Fibroblast of peridontal ligament (primary cell): ENCODE measurements around the gene FCF1.
"Not testable (repeated sequence)": the region's sequence is repeated elsewhere in the genome, so short reads cannot be mapped to it uniquely, and the experiment has no call there.

ENCODE experiments used
- DNase-seq: peaks from one replicate; pipeline ENCODE4 v3.0.0-alpha.2; 2010; ENCODE audit errors: extremely low read depth

The FCF1 gene

GRCh38 chr14:74702293-74702692 is 10.7 kb upstream of the FCF1 start:
- DNase-seq = no peak

GRCh38 chr14:74703043-74703442 is 9.9 kb upstream of the FCF1 start:
- DNase-seq = no peak

GRCh38 chr14:74704656-74705055 is 8.3 kb upstream of the FCF1 start:
- DNase-seq = peak; percentile 41

GRCh38 chr14:74705613-74706500 is 7.1 kb upstream of the FCF1 start:
- DNase-seq = peak; percentile 6

GRCh38 chr14:74710480-74710879 is 2.5 kb upstream of the FCF1 start:
- DNase-seq = peak; percentile 22

- no peak for DNase-seq
These were observed 1.3 kb upstream of the FCF1 start for GRCh38 chr14:74711651-74712050.

GRCh38 chr14:74713395-74713735 is 421 bp downstream of the FCF1 start:
- no peak for DNase-seq

- DNase-seq = peak; percentile 29
These were observed 7.6 kb downstream of the FCF1 start for GRCh38 chr14:74720526-74720925.

- DNase-seq = no peak
These were observed 10.2 kb downstream of the FCF1 start for GRCh38 chr14:74723134-74723533.

GRCh38 chr14:74732387-74732786 is 19.4 kb downstream of the FCF1 start:
- no peak for DNase-seq

GRCh38 chr14:74733221-74733620 is 20.3 kb downstream of the FCF1 start:
- no peak for DNase-seq

- no peak for DNase-seq
These were observed 22.2 kb downstream of the FCF1 start for GRCh38 chr14:74735125-74735524.

- DNase-seq = peak; percentile 25
These were observed 24.9 kb downstream of the FCF1 start for GRCh38 chr14:74737753-74738325.

GRCh38 chr14:74739293-74740030 is 26.5 kb downstream of the FCF1 start:
- DNase-seq = peak; percentile 4

GRCh38 chr14:74747237-74747636 is 34.3 kb downstream of the FCF1 start:
- DNase-seq = no peak

- DNase-seq = no peak
These were observed 41.2 kb downstream of the FCF1 start for GRCh38 chr14:74754157-74754556.

GRCh38 chr14:74754899-74755298 is 42.0 kb downstream of the FCF1 start:
- DNase-seq = no peak

- DNase-seq = no peak
These were observed 43.4 kb downstream of the FCF1 start for GRCh38 chr14:74756326-74756725.

- not testable (repeated sequence) for DNase-seq
These were observed 45.6 kb downstream of the FCF1 start for GRCh38 chr14:74758505-74758904.

- DNase-seq = peak; percentile 99
These were observed 50.2 kb downstream of the FCF1 start, which contains the start of gene YLPM1 for GRCh38 chr14:74762917-74763802. Gene YLPM1, plus strand, starts transcription at chr14:74763316. Its CDS starts 174 bp downstream, at chr14:74763490.

- peak; percentile 19 for DNase-seq
These were observed 51.0 kb downstream of the FCF1 start for GRCh38 chr14:74763803-74764531.
